ENCODE measurements around the gene MOB1B. TPM values are rescaled to one million over a fixed set of nuclear protein-coding genes. Genes with fewer than 3 reads are reported as not detected.
A peak's percentile ranks its signal among the peaks of the same experiment; 100 is the strongest.
"Not testable (repeated sequence)": the region's sequence is repeated elsewhere in the genome, so short reads cannot be mapped to it uniquely, and the experiment has no call there.

The MOB1B gene
- total RNA-seq, 1 experiment from 2014 or later: 4.5 TPM

- DNase-seq (ENCODE audit: low read depth): not testable (repeated sequence)
Observed at GRCh38 chr4:71005025-71005424, 102.9 kb downstream of the MOB1B start.

- DNase-seq (ENCODE audit: low read depth): no peak
Observed at GRCh38 chr4:71006203-71006907, 104.2 kb downstream of the MOB1B start.

GRCh38 chr4:71008196-71008595, 106.0 kb downstream of the MOB1B start:
- no peak for DNase-seq (ENCODE audit: low read depth)

- no peak for DNase-seq (ENCODE audit: low read depth)
Observed at GRCh38 chr4:71009086-71009485, 106.9 kb downstream of the MOB1B start.

GRCh38 chr4:71009890-71010588, 107.9 kb downstream of the MOB1B start:
- DNase-seq (ENCODE audit: low read depth): peak; percentile 56

GRCh38 chr4:71011451-71011850, 109.3 kb downstream of the MOB1B start:
- no peak for DNase-seq (ENCODE audit: low read depth)

GRCh38 chr4:71017391-71017790, 115.2 kb downstream of the MOB1B start:
- DNase-seq (ENCODE audit: low read depth): not testable (repeated sequence)

GRCh38 chr4:71020611-71021010, 118.4 kb downstream of the MOB1B start:
- no peak for DNase-seq (ENCODE audit: low read depth)

GRCh38 chr4:71025654-71026053, 123.5 kb downstream of the MOB1B start:
- no peak for DNase-seq (ENCODE audit: low read depth)

GRCh38 chr4:71026086-71026485, 123.9 kb downstream of the MOB1B start:
- peak; percentile 71 for DNase-seq (ENCODE audit: low read depth)

GRCh38 chr4:71027611-71028010, 125.4 kb downstream of the MOB1B start:
- DNase-seq (ENCODE audit: low read depth): no peak

- DNase-seq (ENCODE audit: low read depth): no peak
Observed at GRCh38 chr4:71029504-71029903, 127.3 kb downstream of the MOB1B start.

GRCh38 chr4:71032106-71032505, 129.9 kb downstream of the MOB1B start:
- DNase-seq (ENCODE audit: low read depth): peak; percentile 17

Other genes starting within 250 kb of the MOB1B start
- not detected in 2 replicates for gene JCHAIN, start 235.9 kb upstream of the MOB1B start, total RNA-seq (2014; rRNA removed; shearing (Covaris generic))
- 39.7 and 57.2 TPM in 2 replicates for gene UTP3, start 213.8 kb upstream of the MOB1B start, total RNA-seq (2014; rRNA removed; shearing (Covaris generic))
- gene RUFY3, start 180.4 kb upstream of the MOB1B start, total RNA-seq (2014; rRNA removed; shearing (Covaris generic)): 7.9 and 10.6 TPM in 2 replicates
- gene GRSF1, start 62.5 kb upstream of the MOB1B start, total RNA-seq (2014; rRNA removed; shearing (Covaris generic)): 97.5 and 109 TPM in 2 replicates
- gene DCK, start 91.3 kb downstream of the MOB1B start, total RNA-seq (2014; rRNA removed; shearing (Covaris generic)): 23.3 and 30.7 TPM in 2 replicates